GM18870 (cell line): ENCODE data around the gene C5orf46.

Source experiments
- ATAC-seq: cut with Tn5 transposase; IDR thresholded peaks from one replicate; pipeline ENCODE4 v1.9.1; 2021; ENCODE audit warnings: moderate library complexity; ENCODE audit not compliant: unreplicated experiment

The C5orf46 gene

GRCh38 chr5:147859962-147860640 is 46.2 kb downstream of the C5orf46 start:
- ATAC-seq, result no peak

- no peak for ATAC-seq
Observed at GRCh38 chr5:147858565-147858964, 47.8 kb downstream of the C5orf46 start.

- peak; percentile 83 for ATAC-seq
Observed at GRCh38 chr5:147857302-147858129, 48.8 kb downstream of the C5orf46 start.

GRCh38 chr5:147856801-147857200 is 49.5 kb downstream of the C5orf46 start:
- no peak for ATAC-seq

- ATAC-seq, result no peak
Observed at GRCh38 chr5:147855774-147856069, 50.6 kb downstream of the C5orf46 start.

- ATAC-seq, result no peak
Observed at GRCh38 chr5:147854894-147855773, 51.2 kb downstream of the C5orf46 start.

- ATAC-seq, result no peak
Observed at GRCh38 chr5:147854331-147854730, 52.0 kb downstream of the C5orf46 start.

- ATAC-seq, result no peak
Observed at GRCh38 chr5:147853372-147853987, 52.9 kb downstream of the C5orf46 start.

- no peak for ATAC-seq
Observed at GRCh38 chr5:147852365-147852764, 54.0 kb downstream of the C5orf46 start.

GRCh38 chr5:147851578-147851977 is 54.8 kb downstream of the C5orf46 start:
- ATAC-seq, result no peak

- no peak for ATAC-seq
Observed at GRCh38 chr5:147849226-147849625, 57.1 kb downstream of the C5orf46 start.

GRCh38 chr5:147845618-147846017 is 60.7 kb downstream of the C5orf46 start:
- ATAC-seq, result no peak

- ATAC-seq, result no peak
Observed at GRCh38 chr5:147844846-147845245, 61.5 kb downstream of the C5orf46 start.

GRCh38 chr5:147842869-147843268 is 63.5 kb downstream of the C5orf46 start:
- no peak for ATAC-seq
